SK-N-SH treated with all-trans-retinoic acid at 6 μM for 48 hours (cell line): ENCODE measurements around the gene SH3BP5.

Source experiments
- ARNTL ChIP-seq: fragments of 450-650 bp; formaldehyde crosslinking; IDR thresholded peaks from 2 replicates; pipeline ENCODE4 v1.5.0; 2020; ENCODE audit warnings: low read depth, mild to moderate bottlenecking, moderate library complexity, borderline replicate concordance
- CREB5 ChIP-seq: fragments of 250-450 bp; sonication (Bioruptor Pico); IDR thresholded peaks from 2 replicates; pipeline ENCODE4 v1.5.1; 2020; ENCODE audit warnings: low read depth, mild to moderate bottlenecking, moderate library complexity
- CSDC2 ChIP-seq: fragments of 250-450 bp; sonication (Bioruptor Pico); IDR thresholded peaks from 2 replicates; pipeline ENCODE4 v1.5.0; 2020; ENCODE audit warnings: mild to moderate bottlenecking, moderate library complexity
- GLIS3 ChIP-seq: fragments of 250-450 bp; sonication (Bioruptor Pico); IDR thresholded peaks from 2 replicates; pipeline ENCODE4 v1.5.0; 2020; ENCODE audit warnings: mild to moderate bottlenecking, moderate library complexity
- ISL1 ChIP-seq: fragments of 250-450 bp; sonication (Bioruptor Pico); IDR thresholded peaks from 2 replicates; pipeline ENCODE4 v2.1.2; 2022; ENCODE audit warnings: mild to moderate bottlenecking, moderate library complexity
- PATZ1 ChIP-seq: fragments of 250-450 bp; sonication (Bioruptor Pico); IDR thresholded peaks from 2 replicates; pipeline ENCODE4 v1.8.0; 2020; ENCODE audit warnings: mild to moderate bottlenecking, moderate library complexity, borderline replicate concordance
- POU6F1 ChIP-seq: fragments of 250-450 bp; sonication (Bioruptor Pico); IDR thresholded peaks from 2 replicates; pipeline ENCODE4 v1.8.0; 2021; ENCODE audit warnings: low read depth, mild to moderate bottlenecking, moderate library complexity, borderline replicate concordance
- TOX ChIP-seq: fragments of 250-450 bp; sonication (Bioruptor Pico); IDR thresholded peaks from 2 replicates; pipeline ENCODE4 v1.8.0; 2021; ENCODE audit warnings: mild to moderate bottlenecking, moderate library complexity, borderline replicate concordance
- ZFP30 ChIP-seq: fragments of 450-650 bp; formaldehyde crosslinking; IDR thresholded peaks from 2 replicates; pipeline ENCODE4 v1.5.0; 2022; ENCODE audit warnings: mild to moderate bottlenecking, moderate library complexity
- ZNF565 ChIP-seq: fragments of 450-650 bp; formaldehyde crosslinking; conservative IDR thresholded peaks from 2 replicates; pipeline ENCODE4 v1.5.0; 2020; ENCODE audit warnings: low read depth, mild to moderate bottlenecking, moderate library complexity
- ZNF8 ChIP-seq: fragments of 450-650 bp; formaldehyde crosslinking; IDR thresholded peaks from 2 replicates; pipeline ENCODE4 v1.5.0; 2020; ENCODE audit warnings: mild to moderate bottlenecking, moderate library complexity
- TF ChIP-seq, protein P1 (sequence below): fragments of 250-450 bp; sonication (Bioruptor Pico); IDR thresholded peaks from 2 replicates; pipeline ENCODE4 v1.5.1; 2021; ENCODE audit warnings: mild to moderate bottlenecking, moderate library complexity

DNA sequence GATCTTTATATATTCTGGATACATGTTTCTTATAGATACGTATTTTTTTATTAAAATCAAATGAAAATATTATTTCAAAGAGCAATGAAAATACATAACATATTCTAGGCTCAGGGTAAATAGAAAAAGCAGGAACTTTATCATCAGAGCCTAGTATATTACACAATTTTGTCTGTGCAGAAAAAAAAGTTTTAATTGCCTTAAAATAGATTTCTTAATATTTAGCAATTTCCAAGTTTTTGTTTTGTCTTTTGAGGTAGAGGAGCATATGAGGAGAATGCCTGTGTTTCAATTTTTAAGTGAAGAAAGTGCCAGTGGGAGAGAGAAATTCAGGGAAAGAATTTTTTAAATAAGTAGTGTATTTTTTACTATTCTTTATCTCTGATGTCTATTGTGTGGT is 115.9 kb downstream of the SH3BP5 start:
- TF ChIP-seq CSDC2 (CRISPR knock-in tag) (no peak), ISL1 (no peak), POU6F1 (no peak), ZFP30 (CRISPR knock-in tag) (no peak), ARNTL (CRISPR knock-in tag) (no peak), PATZ1 (no peak), TOX (no peak), CREB5 (CRISPR knock-in tag) (no peak), ZNF565 (CRISPR knock-in tag) (no peak), GLIS3 (CRISPR knock-in tag) (no peak), ZNF8 (CRISPR knock-in tag) (no peak)
- TF ChIP-seq, protein P1, sequence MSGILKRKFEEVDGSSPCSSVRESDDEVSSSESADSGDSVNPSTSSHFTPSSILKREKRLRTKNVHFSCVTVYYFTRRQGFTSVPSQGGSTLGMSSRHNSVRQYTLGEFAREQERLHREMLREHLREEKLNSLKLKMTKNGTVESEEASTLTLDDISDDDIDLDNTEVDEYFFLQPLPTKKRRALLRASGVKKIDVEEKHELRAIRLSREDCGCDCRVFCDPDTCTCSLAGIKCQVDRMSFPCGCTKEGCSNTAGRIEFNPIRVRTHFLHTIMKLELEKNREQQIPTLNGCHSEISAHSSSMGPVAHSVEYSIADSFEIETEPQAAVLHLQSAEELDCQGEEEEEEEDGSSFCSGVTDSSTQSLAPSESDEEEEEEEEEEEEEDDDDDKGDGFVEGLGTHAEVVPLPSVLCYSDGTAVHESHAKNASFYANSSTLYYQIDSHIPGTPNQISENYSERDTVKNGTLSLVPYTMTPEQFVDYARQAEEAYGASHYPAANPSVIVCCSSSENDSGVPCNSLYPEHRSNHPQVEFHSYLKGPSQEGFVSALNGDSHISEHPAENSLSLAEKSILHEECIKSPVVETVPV (CRISPR knock-in tag) = no peak
